ENCODE measurements around the gene SCN10A. TPM values are rescaled to one million over a fixed set of nuclear protein-coding genes. Genes with fewer than 3 reads are reported as not detected.

SCN10A gene
- total and polyA plus RNA-seq, 11 donors: 0.05 to 0.72 (median 0.12) TPM; not detected in 1

DNA sequence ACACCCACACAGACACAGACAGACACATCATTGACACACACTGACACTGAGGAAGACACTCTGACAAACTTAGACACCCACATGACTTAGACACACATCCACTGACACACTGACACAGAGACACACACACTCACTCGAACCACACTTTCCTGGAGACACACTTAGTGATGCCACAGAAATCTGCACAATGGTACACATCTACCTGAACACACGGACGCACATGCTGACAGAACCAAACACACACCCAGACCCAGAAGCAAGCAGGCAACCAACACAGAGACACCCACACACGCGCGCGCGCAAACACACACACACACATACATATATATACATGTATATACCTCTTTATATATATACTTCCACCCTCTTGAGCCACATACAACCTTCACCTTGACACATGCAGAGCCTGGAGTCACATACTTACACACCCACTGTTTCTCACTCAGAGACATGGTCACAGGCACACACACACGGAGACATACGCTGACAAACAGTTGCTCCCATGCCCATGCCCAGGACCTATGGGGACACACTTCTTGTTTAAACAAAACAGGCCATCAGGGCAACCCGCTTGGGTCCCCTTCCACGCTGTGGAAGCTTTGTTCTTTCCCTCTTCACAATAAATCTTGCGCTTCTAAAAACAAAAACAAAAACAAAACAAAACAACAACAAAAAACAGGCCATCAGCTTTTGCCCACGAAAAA, 165.6 kb downstream of the SCN10A start:
- intact Hi-C loops (cut with DNase I): loop anchor here in 8 of 10 donors (2.0 to 10.0 kb wide), 6 partner anchors 128 to 194 kb away; partner anchors contain the start of gene EXOG (in 5 of the 8)
- Histone ChIP-seq H3K4me1 (peaks cover 0 to 46% (median 7%) of the 10 kb centered on the region in 12 donors), H3K27ac (peak overlapping the region in 3 of 12 donors; percentile 61 to 97 (median 95)), H3K36me3 (no peaks in the 10 kb centered on the region), H3K4me3 (peak overlapping the region in 5 of 12 donors; percentile 68 to 86 (median 69)), H3K9me3 (no peaks in the 10 kb centered on the region), H3K27me3 (peaks cover 0 to 42% (median 12%) of the 10 kb centered on the region in 9 donors)
- TF ChIP-seq, protein P1, sequence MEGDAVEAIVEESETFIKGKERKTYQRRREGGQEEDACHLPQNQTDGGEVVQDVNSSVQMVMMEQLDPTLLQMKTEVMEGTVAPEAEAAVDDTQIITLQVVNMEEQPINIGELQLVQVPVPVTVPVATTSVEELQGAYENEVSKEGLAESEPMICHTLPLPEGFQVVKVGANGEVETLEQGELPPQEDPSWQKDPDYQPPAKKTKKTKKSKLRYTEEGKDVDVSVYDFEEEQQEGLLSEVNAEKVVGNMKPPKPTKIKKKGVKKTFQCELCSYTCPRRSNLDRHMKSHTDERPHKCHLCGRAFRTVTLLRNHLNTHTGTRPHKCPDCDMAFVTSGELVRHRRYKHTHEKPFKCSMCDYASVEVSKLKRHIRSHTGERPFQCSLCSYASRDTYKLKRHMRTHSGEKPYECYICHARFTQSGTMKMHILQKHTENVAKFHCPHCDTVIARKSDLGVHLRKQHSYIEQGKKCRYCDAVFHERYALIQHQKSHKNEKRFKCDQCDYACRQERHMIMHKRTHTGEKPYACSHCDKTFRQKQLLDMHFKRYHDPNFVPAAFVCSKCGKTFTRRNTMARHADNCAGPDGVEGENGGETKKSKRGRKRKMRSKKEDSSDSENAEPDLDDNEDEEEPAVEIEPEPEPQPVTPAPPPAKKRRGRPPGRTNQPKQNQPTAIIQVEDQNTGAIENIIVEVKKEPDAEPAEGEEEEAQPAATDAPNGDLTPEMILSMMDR (IDR thresholded peaks at IDR 0.05): no peak
- TF ChIP-seq POLR2A (IDR thresholded peaks at IDR 0.05): no peak
- DNase-seq (no peak), ATAC-seq (no peak)
- WGBS, 4 donors: 77 to 83% (median 81%) methylated on average over 14 of the region's 14 CpGs

DNA sequence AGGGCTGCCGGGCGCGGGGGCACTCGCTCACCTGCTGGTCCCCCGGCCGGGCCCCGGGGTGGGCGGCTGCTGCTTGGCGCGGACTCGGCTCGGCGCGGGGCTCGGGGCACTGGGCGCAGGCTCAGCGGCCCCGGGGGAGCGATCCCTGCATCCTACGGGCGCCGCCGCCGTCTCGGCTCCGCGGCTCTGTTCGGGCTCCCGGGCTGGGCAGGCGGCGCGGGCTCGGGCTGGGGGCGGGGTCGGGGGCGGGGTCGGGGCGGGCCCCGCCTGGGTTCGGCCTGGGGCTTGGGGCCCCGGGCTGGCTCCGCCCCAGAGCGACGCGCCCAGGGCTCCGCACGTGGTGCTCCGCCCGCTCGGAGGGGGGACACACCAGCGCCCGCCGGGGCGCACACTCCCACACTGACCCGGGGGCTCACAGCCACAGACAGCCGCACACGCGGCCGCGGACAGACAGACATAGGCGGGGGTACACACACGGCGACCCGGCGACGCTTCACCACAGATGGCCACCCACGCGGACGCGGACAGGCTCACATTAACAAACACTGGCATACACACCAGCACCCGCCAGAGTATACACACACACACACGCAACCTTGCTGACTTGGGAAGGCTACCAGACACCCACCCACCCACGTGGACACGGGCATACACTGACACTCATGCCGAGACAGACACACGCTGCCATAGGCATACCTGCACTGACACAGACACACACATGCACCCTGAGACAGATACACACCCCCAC, 166.3 kb downstream of the SCN10A start, which contains the start of gene SCN5A:
SCN5A (minus strand) TSS at position 188 of the 748 bp plus-strand sequence. CDS start 16,380 bp downstream, outside the sequence.
- TF ChIP-seq, protein P1 (IDR thresholded peaks at IDR 0.05): no peak
- peak; percentile 83 to 94 for TF ChIP-seq POLR2A (IDR thresholded peaks at IDR 0.05)
- H3K27ac ChIP-seq: peak within 1 kb of the TSS; percentile 71 to 98 (median 93)
- WGBS, 4 donors: 1 to 4% (median 2%) methylated on average over 23 to 76 of the region's 76 CpGs
- no peaks in the 10 kb centered on the region for H3K36me3 ChIP-seq
- peaks cover 0 to 42% (median 12%) of the 10 kb centered on the region in 9 donors for H3K27me3 ChIP-seq
- intact Hi-C loops (cut with DNase I): loop anchor here in 9 of 10 donors (2.0 to 10.0 kb wide), 9 partner anchors 35 to 195 kb away; partner anchors contain the start of gene EXOG (in 5 of the 9)
- no peaks in the 10 kb centered on the region for H3K9me3 ChIP-seq
- peak within 1 kb of the TSS; percentile 45 to 86 (median 68) for H3K4me3 ChIP-seq
- ATAC-seq (peak; percentile 43 to 73 (median 72)), DNase-seq (peak; percentile 57 to 81 (median 70))
- H3K4me1 ChIP-seq: peaks cover 0 to 52% (median 11%) of the 10 kb centered on the region in 12 donors

DNA sequence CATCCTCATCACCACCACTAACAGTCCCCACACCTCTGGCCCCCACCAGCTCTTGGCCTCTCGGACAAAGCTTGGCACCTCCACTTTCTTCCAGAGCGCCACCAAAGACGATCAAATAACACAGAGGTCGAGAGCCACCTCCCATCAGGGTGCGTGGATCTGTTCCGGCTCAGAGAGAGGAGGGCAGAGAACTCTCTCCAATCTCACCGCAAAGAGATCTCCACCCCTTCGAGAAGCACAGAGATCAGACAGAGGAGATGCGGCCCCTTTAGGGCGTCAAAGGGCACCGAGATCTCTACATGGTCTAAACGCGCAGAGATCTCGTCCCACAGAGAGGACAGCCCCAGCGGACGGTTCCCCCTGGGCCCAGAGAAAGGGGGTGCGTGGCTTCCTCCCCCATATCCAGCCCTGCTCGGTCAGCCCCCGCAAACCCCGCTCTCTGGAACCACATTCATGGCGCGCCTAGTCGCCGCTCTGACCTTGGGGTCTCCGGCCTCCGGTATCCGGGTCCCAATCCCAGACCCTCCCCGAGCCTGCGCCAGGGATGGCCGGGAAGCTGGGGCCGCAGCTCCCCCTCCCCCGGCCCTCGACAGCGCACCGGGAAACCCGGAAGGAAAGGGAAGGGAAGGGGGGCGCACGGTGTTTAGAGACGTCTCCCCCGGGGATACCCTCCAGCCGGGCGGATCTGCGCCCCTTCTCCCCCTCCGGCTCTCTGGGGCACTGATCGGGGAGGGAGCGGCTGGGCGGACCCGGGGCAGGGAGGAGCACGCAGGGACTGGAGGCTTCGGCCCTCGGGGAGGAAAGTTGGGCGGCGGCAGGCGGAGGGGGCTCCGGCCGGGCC, 167.1 kb downstream of the SCN10A start:
- peaks cover 0 to 42% (median 12%) of the 10 kb centered on the region in 9 donors for H3K27me3 ChIP-seq
- H3K36me3 ChIP-seq: no peaks in the 10 kb centered on the region
- 4 to 11% (median 6%) methylated on average over 27 to 56 of the region's 56 CpGs for WGBS, 4 donors
- H3K4me1 ChIP-seq: peaks cover 0 to 59% (median 11%) of the 10 kb centered on the region in 12 donors
- H3K9me3 ChIP-seq: no peaks in the 10 kb centered on the region
- H3K4me3 ChIP-seq: peak overlapping the region; percentile 45 to 86 (median 68)
- TF ChIP-seq, protein P1 (IDR thresholded peaks at IDR 0.05): no peak
- TF ChIP-seq POLR2A (IDR thresholded peaks at IDR 0.05): no peak
- ATAC-seq (no peak), DNase-seq (peak in 1 of 5 donors; percentile 22)
- intact Hi-C loops (cut with DNase I): loop anchor here in 4 of 10 donors (2.0 to 5.0 kb wide), 3 partner anchors 34 to 72 kb away; no protein-coding TSS in a partner anchor
- peak overlapping the region; percentile 71 to 98 (median 93) for H3K27ac ChIP-seq
